Activated naive CD4-positive, alpha-beta T cell (primary cell): ENCODE measurements around the gene LRRC45.

ENCODE experiments used
- DNase-seq, 4 experiments: peaks; one replicate each; lab custom pipeline; 2025; lab: John Stamatoyannopoulos, UW

LRRC45 gene

DNA sequence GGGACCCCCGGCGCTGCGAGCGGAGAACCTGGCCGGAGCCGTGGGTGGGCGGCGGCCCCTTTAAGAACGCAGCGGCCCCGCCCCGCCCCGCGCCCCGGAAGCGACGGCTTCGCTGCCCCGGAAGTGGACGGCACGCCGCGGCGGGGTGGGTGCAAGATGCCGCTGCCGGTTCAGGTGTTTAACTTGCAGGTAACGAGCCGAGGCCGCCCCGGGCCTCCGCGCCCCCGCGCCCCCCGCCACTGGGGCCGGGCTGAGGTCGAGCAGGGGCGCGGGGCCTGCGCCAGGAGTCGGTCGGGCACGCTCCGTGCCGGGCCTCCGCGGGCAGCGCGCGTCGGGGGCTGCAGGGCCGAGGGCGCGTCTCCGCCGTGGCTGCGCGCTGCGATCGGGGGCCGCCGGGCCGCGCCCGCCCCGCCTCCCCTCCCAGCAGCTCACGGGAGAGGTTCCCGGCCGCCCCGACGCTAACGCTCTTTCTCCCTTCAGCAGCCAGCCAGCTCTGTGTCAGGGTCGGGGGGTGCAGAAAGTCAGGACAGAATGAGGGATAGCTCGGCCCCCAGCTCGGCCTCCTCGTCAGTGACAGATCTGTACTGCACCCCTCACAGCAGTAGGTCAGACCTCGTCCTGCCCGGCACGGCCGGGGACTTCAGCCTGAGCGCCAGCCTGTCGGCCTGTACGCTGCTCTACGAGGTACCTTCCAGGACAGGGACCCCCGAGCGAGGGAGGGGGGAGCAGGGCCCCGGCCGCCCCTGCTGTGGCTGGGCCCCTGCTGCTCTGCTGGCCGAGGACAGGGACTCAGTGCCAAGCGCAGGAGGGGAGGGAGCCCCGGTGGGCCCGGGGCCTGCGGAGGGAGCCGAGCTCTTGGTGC lies 28.9 kb downstream of the LRRC45 start, which contains the start of the genes GPS1 and RFNG:
GPS1 (plus strand) TSS at position 123 of the 862 bp plus-strand sequence; CDS start at position 157, 34 bp downstream.
RFNG (minus strand) TSS at position 36 of the 862 bp plus-strand sequence. CDS start 45 bp downstream, outside the sequence.
- peak; percentile 44 to 81 (median 67) for DNase-seq

- DNase-seq, result no peak
Measured at GRCh38 chr17:82052638-82053059, 29.5 kb downstream of the LRRC45 start.

GRCh38 chr17:82053130-82053529 lies 30.0 kb downstream of the LRRC45 start:
- no peak for DNase-seq

GRCh38 chr17:82053556-82054263 lies 30.6 kb downstream of the LRRC45 start:
- no peak for DNase-seq

DNA sequence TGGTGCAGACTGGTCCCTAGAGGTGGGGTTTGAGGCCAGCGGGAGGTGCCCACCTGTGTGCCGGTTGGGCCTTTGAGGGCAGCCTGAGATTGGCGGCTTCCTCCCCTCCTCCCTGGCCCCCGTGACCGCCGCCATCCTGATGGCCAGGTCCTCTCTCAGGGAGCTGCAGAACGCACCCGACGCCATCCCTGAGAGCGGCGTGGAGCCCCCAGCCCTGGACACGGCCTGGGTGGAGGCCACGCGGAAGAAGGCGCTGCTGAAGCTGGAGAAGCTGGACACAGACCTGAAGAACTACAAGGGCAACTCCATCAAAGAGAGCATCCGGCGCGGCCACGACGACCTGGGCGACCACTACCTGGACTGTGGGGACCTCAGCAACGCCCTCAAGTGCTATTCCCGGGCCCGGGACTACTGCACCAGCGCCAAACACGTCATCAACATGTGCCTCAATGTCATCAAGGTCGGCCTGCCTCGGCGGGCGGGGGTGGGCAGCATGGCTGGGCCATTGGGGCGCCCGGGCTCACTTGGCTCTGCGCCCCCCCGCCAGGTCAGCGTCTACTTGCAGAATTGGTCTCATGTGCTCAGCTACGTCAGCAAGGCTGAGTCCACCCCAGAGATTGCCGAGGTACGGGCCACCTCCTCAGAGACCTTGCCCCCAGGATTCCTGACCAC lies 31.4 kb downstream of the LRRC45 start:
- no peak for DNase-seq

GRCh38 chr17:82055023-82055964 lies 32.2 kb downstream of the LRRC45 start:
- no peak for DNase-seq

DNA sequence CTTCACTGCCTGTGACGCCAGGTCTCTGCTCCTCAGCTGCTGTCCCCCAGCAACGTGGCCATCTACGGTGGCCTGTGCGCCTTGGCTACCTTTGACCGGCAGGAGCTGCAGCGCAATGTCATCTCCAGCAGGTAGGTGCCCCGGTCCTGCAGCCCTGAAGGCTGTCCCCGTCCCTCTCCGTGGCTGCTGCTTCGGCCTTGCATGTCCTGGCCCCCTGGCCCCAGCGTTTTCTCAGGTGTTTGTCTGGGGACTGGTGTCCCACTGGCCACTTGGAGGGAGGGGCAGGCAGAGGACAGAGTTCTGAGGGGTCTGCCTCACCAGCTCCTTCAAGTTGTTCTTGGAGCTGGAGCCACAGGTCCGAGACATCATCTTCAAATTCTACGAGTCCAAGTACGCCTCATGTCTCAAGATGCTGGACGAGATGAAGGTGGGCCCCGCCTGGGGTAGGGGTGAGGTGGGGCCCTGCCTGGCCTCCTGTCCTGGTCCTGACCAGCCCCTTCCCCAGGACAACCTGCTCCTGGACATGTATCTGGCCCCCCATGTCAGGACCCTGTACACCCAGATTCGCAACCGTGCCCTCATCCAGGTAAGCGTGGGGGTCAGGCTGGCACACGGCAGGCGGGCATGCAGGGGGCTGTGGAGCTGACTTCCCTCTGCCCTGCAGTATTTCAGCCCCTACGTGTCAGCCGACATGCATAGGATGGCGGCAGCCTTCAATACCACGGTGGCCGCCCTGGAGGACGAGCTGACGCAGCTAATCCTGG lies 33.0 kb downstream of the LRRC45 start:
- no peak for DNase-seq

DNA sequence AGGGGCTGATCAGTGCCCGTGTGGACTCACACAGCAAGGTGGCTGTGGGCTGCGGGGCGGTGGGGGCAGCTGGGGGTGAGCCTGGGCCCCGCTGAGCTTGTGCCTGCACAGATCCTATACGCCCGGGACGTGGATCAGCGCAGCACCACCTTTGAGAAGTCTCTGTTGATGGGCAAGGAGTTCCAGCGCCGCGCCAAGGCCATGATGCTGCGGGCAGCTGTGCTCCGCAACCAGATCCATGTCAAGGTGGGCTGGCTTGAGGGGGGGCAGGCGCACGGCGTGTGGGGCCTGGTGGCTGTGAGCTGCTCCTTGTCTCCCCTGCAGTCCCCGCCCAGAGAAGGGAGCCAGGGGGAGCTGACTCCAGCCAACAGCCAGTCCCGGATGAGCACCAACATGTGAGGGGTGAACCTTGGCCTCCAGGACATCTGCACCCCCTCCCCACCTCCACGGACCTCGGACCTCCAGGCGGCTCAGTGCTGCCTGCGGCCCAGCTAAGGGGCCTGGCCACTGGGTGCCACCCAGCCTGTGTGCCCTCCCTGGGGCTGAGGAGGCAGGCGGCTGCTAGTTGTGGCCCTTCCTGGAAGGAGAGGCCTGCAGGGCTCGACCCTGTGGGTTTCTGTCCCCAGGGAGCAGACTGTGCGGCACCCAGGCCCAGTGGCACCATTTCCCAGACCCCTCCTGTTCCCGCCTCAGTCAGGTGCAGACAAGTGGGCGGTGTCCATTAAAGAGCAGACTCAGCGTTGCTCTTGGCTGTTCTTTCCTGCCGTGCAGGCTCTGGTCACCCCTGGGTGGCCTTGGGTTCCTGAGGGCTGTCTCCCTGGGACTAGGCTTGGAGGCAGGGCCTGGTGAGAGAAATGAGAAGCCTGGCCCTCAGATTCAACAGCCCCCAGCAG lies 33.9 kb downstream of the LRRC45 start:
- no peak for DNase-seq

DNA sequence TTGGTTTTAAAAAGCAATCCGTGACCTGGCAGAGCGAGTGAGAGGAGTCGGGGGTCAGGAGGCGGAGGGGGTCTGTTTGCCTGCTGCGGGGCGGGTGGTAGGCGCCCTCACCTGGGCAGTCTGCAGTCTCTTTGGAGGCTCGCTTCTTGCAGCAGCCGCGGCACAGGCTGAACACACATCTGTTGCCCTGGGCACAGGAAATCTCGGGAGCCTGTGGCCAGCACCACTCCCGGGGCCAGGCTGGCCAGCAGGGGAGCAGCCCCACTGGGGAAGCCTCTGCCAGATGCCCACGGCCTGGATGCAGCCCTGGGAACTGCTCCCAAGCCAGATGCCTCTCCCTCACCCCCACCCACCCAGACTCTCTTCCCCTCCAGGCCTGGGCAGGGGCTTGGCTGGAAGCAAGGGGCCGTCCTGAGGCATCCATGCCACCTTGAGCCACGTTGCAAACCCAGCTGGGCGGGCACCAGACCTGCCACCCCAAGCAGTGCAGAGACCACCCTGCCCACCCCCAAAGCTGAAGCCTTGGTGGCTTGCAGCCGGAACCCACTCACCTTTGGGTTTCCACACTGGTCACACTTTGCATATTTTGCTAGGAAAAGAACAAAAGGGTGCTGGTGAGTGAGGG lies 35.2 kb downstream of the LRRC45 start:
- DNase-seq, result no peak

- DNase-seq, result no peak
Measured at GRCh38 chr17:82058855-82059249, 35.7 kb downstream of the LRRC45 start.

DNA sequence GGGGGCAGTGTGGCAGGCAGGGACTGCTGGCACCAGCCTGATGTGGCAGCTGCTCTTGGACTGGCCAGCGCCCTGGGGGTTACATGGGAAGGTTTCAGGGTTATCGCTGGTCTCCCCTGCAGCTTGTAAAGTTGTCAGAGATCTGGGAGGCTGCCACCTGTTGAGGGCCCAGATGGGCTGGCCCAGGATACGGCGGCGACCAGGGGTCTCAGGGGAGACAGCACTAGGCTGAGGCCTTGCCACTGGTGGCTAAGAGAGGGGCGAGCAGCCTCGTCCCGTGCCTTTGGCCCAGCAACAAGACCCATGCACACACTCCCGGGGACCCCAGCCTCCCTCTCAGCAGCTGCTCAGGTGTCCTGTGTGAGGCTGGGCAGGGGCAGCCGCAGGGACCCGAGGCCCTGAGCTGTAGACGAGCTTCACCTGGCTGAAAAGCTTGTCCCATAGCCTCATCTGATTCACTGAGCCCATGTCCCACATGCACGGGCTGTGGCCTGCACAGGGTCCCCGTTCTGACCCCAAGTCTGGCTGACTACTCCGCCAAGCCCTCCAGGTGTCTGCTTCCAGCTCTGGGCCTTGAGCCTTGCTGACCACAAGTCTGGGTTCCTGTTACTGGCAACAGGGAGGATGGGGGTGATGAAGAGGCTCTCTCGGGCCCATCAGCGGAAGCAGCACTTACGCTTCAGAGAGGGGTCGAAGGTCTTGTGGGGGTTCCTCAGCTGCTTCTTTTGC lies 36.3 kb downstream of the LRRC45 start:
- no peak for DNase-seq

DNA sequence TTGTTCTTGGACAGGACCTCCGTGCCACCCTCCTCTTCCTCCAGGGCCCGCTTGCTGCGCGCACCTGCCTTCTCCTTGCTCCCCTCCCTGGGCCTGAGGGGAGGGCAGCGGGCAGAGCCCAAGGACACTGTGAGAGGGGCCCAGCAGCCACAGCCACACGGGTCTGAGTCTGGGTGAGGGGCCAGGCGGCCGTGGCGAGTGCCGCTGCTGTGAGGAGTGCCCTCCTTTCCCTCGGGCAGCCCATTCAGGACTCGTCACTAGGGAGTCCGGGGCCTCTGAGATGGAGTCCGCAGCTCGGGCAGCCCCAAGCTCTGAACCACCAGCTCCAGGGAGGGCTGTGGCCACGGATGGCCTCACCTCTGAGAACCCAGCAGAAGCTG lies 36.9 kb downstream of the LRRC45 start:
- DNase-seq, result no peak

GRCh38 chr17:82060614-82061013 lies 37.5 kb downstream of the LRRC45 start:
- DNase-seq, result no peak

DNA sequence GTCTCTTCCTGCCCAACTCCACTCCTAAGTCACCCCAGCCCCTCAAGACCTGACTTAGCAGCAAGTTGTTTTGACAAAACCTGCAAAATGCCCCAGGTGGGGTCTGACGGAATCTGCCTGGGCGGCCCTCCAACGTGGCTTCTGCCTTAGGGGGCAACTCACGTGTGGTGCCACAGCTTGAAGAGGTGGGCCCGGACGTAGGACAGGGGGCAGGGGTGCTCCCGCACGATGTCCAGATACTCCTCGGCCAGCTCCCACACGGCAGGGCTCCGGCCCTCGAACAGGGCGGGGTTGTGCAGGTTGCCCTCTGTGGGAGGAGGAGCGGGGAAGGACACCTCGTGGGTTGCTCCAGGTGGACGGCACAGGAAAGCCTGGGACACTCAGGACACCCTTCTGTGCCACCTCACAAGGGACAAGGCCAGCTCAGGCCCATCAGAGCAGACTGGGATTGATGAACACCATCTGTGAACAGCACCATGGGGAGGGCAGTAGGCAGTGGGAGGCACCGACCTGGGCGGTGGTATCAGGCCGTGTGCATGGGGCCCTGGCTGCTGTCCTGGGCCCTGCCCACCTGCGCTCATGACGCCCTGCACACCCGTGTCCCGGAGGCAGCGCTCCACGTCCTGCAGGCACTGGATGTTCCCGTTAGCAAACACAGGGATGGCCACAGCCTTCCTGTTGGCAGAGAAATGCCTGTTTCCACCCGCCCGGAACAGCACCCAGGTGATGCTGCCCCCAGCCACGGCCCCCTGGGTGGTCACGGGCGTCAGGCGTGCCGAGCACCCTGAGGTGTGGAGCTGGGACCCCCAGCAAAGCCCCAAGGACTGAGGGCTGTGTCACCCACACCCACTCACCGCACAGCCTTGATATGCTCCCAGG lies 38.2 kb downstream of the LRRC45 start:
- no peak for DNase-seq

- no peak for DNase-seq
Measured at GRCh38 chr17:82062076-82062983, 39.2 kb downstream of the LRRC45 start.

- DNase-seq, result no peak
Measured at GRCh38 chr17:82062984-82063368, 39.9 kb downstream of the LRRC45 start.
